Activated CD8-positive, alpha-beta memory T cell treated with anti-CD3 and anti-CD28 coated beads, Interleukin-2, amount 50 U/mL, for 24 hours (primary cell): Measurements from ENCODE around the gene RUNX2.

Experiments
- DNase-seq: peaks from one replicate; pipeline ENCODE4 v3.0.0-alpha.2; 2020; ENCODE audit errors: extremely low read depth

Gene RUNX2

DNA sequence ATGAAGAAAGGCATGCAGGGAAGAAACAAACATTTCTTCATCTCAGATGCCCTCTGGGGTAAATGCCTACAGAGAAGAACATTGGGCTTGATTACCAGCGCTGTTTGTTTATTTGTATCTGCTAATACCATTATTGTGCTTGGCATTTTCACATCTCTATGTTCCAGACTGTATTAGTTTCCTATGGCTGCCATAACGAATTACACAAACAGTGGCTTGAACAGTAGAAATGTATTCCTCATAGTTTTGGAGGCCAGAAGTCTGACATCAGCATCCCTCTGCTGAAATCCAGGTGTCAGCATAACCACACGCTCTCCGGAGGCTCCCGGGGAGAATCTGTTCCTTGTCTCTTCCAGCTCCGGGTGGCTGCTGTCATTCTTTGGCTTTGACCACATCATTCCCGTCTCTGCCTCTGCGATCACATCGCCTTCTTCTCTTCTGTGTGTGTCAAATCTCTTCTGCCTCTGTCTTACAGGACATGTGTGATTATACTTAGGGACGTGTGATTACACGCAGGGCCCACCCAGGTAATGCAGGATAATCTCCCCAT lies 291.2 kb downstream of the RUNX2 start:
- DNase-seq: no peak

DNA sequence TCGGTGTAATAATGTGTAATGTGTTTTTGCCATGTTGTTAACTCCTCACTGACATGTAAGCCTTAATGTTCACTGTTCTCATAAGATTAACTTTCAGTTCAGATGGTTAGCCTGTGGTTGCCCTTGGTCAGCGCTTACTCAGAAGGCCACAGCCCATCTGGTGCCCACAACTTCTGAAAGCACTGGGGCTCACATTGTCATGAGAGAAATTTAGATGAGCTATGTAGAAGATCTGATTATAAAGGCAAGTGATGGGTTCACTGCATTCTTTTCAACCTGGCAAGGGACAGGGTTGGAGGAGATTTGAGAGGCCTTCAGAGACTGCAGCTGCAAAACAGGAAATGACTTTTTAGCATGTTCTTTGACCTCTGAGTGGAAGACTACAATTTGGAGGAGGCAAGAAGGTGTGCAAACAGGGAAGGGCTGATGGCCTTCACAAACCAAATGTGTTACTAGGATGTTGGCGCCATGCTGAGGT lies 291.9 kb downstream of the RUNX2 start:
- no peak for DNase-seq

DNA sequence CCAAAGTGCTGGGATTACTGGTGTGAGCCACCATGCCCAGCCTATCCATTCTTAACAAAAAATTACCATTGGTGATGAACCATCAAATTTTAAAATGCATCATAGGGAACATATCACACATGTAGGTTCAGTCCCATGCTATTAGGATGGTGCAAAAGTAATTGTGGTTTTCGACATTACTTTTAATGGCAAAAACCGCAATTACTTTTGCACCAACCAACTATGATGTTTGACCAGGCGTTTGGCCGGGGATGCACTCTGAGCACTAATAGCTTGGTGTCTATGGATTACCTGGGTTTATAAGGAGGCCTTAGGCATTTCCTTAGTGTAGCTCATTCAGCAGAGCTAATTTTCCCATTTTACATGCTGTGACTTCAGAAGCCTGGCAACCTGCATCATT lies 296.1 kb downstream of the RUNX2 start:
- no peak for DNase-seq

DNA sequence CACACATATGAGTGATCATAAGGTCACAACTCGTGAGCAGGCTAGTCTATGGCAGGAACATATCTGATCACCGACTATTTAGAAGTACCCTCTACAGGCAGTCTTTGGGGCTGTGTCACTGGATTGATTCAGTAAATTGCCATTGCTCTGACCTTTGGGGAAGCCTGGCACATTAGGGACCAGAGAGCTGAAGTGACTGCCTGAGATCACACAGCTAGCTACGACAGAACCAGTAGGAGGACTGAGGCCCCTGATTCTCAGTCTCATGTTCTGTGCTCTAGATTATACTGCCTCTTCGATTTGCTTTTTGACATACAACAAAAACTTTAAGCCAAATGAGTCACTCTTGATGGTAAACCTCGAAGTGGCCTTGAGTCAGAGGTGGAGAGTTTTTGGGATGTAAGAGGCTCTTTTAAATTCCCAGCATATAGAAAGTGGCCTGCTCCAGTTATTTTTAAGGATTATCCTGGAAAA lies 297.1 kb downstream of the RUNX2 start:
- no peak for DNase-seq

DNA sequence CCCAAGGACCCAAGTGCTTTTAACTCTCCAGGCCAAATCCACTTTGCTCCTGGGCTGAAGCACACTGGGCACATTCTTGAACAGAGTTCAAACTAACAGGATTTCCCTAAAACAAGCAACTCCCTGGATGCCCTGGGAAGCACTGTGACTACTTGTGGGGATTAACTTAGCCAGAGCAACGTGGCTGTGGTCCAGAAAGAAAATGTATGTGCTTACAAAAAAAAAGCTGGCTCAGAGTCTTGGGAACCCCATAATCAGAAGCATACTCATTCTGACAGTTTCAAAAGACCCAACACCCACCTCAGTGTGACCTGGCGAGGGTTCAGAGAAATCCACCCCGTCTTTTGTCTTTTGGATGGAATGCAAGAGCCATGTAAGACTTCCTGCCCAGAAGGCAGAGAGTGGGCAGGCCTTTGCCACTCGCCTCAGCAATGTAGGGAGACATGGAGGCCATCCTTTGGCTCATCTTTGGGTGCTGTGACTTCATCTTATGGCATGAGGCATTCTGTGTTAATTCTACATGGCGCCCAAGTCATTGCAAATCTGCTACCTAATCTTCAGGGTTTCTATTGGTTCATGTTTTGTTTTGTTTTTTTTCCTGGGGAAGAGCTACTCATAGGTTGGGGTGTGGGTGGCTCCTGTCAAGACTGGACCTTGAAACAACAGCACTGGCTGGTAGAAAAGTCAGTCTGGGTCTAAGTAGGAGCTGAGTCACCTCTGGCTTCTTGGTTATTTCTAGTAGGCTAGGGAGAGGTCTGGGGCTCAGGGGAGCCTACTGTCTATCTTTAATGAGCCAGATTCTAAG lies 298.2 kb downstream of the RUNX2 start:
- DNase-seq: no peak

DNA sequence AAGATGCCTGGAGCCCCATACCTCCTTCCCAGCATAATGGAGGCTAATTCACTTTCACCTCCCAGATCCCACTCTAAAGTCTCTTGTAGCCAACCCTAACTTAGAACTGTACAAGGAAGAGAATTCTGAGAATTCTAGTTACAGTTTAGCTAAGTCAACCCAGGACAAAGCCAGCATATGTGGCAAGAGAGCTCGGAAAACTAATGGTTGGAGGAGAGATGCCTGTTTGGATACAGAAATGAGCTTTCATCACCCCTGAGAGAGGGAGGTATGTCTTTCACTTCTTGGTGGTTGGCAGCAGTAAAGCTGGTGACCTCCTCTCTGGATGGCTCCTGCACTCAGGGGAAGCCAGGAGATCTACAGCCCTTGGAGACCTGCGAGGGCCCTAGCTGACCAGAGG lies 302.2 kb downstream of the RUNX2 start:
- no peak for DNase-seq

DNA sequence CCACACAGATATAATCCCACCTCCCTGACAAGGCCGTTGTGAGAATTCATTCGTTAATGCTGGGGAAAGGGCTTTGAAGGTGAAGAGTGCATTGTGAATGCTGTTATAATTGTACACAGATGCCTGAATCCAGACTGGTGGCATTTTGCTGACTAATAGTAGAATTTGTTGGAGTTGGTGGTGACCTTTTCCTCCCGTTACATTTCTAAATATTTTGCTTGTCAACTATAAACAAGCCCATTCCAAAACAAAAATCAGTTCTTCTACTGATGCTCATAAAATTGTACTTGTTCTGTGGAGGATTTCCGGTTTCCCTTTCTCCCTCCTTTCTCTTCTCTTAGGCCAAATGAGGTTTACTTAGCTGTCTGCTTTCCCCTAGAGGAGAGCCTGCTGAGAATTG lies 302.7 kb downstream of the RUNX2 start:
- DNase-seq: no peak

DNA sequence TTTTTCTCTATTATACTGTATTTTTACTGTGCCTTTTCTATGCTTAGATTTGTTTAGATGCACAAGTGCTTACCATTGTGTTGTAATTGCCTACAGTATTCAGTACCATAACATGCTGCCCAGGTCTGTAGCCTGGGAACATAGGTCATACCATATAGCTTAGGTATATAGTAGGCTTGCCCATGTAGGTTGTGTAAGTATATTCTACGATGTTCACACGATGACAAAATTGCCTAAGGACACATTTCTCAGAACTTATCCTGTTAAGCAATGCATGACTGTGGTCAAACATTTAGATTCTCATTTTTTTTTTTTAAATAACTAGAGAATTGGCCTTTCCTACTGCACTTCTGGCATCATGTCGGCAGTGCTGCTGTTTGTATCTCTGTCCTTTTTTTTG lies 303.3 kb downstream of the RUNX2 start:
- DNase-seq: no peak

DNA sequence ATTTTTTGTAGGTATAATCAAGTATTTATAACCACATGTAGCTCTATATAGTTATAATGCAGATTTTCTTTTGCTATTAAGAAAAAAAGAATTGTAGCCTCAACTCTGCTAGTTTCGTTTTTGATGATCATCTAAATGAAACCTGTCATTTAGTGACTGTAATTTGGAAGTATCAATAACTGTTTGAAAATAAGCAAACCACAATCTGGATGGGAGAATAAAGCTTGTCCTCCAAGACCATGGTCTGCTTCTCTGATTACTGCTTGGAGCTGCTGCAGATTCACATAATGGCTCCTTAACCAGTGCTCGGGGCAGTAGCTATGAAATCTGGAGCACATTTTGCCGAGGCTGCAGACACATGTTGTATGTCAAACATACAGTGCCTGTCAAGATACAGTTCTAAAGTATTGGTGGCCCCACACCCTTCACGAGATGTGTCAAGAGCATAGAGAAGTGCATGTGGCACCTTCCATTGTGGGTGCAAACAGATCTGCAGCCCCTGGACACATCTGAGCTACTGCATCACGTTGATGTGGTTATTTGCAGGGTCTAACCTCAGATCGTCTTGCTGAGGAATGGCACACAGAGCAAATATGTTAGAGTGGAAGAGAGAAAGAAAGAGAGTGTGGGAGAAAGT lies 305.3 kb downstream of the RUNX2 start:
- DNase-seq: no peak

DNA sequence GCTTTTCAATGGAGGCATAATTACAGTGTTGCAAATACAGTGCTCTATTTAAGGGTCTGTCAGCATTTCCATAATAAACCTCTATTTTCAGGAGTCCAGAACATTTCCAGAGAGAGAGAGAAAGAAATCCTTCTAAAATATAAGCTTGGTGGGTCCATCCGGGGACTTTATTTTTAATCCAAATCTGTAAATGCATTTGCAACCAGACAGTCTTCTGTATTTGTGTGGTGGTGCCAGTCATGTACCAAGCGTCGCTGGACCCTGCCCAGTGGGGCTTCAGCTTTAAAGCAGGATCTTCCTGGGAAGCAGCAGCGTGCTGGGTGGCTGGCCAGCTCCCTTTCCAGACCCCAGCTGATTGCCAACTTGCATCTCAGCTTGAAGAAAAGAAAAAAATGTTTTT lies 306.1 kb downstream of the RUNX2 start:
- no peak for DNase-seq

DNA sequence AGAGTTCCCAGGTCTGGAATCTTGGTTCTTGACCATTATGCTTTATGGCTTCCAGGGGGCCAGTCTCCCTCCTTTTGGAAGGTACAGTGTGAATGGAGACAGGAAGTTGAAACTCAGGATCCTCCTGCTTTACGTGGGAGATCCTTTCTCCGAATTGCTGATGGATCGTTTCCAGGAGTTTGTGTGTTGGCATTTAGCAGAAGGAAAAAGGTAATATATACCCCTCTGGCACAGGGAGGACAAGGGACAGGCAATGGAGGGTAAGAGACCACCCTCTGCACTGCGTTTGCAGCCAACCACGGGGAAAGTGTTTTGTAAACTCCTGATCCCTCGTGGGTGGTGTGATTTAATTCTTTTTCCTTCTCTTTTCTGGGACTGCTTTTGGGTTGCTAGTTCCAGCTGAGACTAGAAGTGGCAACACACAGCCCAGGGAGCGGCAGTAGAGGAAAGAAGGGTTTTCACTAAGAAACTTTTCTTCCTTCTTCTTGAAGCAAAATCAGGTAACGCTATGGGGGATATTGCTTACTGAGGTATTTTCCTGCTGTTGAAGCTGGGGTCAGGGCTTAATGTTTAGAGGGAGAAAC lies 307.2 kb downstream of the RUNX2 start:
- no peak for DNase-seq

DNA sequence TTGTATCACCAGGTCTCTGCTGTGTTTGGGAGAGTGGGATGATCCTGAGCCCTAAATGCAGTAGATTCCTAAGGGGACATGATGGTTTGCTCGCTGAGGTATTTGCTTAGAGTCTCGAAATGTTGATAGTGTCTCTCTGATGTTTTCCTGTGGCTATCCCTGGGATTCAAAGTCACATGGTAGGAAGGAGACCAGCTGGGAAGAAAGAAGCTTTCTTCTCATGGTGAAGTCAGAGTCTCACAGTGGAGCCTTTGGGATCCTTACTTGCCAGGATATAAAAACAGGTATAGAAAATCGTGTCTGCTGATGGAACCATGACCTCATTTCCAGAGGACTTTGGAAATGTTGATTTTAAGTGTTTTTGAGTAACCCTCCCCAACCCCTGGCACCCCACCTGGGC lies 308.9 kb downstream of the RUNX2 start:
- DNase-seq: no peak

DNA sequence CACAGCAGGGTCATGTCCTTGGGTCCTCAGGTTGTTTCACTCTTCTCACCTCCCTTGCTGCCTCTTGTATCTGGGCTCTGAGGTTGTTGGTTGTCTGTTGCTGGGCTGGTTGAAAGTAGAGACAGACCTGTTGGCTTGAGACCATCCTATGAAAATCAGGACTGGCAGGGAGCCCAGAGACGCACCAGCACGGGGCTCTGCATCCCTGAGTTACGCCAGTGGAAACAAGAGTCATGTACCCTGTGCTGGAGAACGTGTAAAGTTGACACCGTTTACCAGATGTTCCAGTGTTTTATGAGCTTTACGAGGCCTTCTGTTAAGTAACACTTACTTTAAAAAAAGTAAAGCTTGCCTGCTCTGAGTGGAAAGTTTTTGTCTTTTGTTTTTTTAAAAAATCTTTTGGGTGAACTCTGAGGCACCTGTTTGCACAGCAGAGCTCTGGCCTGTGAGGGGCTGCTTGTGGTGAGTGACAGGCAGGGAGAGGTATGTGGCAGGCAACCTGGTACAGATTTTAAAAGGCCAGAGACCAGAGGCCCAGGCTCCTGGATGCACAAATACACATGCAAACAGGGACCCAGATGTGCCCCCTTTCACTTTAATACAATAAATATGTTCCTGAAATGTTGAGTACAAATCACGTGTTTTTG lies 309.6 kb downstream of the RUNX2 start:
- no peak for DNase-seq

DNA sequence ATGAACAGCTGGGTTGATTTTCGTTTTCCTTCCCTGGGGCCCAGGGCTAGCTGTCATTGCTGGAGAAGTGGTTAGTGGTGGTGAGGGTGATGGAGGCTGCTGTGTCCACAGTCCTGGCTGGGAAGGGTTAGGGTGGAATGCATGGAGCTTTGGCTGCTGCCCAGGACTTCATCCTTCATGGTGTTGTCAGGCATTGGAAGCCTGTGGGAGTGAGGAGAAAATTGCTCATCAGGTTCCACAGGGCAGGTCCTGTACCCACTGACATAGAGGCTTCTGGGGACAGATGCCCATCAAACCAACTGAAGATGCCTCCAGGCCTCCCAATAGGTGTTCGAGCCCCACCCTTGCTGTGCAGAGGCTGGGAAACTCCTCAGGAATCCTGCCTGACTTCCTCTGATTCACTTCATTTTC lies 312.0 kb downstream of the RUNX2 start:
- no peak for DNase-seq

DNA sequence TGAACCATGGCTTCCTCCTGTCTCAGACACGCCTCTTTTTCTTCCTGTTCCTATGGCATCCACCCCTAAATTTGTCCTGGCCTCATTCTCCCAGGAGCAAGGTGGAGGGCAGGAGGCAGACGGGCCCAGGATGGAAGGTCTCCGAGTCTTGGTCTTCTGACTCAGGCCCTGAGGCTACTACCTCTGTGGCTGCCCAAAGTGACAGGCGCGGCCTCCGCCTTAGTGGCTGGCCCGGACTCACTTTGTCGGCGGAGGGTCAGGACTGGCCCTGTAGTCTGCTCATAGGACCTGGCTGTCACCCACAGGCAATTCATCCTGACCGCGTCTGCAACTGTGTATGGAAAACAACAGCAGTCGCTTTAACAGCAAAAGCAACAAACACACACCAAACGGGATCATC lies 312.7 kb downstream of the RUNX2 start:
- DNase-seq: no peak

DNA sequence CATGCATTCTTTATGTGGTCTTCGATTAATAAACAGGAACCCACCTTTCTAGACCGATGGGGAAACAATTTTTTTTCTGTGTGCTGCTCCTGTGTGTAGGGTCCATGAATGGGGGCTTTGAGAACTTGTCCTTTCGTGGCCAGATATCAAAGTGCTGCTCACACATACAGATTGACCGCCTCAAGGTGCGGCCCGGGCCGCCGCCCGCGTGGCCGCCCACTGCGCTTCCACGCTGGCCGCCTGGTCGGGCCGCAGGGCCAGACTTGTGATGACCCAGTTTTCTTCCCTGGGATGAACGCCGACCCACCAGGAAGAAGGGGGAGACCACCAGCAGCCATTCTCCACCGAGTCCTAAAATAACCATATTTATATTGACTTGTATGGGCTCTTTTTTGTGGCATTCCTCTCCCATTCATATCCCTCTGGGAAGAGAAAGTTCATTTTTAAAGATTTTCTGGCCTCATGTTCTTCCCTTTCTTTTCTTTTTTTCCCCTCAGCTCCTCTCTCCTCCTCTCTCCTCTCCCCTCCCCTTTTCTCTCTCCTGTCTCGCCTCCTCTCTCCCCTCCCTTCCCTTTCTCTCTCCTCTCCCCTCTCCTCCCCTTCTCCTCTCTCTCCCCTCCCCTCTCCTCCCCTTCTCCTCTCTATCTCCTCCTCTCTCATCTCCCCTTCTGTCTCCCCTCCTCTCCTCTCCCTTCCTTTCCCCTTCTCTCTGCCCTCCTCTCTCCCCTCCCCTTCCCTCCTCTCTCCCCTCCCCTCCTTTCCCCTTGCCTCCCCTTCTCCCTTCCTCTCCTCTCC lies 314.4 kb downstream of the RUNX2 start:
- DNase-seq: no peak

DNA sequence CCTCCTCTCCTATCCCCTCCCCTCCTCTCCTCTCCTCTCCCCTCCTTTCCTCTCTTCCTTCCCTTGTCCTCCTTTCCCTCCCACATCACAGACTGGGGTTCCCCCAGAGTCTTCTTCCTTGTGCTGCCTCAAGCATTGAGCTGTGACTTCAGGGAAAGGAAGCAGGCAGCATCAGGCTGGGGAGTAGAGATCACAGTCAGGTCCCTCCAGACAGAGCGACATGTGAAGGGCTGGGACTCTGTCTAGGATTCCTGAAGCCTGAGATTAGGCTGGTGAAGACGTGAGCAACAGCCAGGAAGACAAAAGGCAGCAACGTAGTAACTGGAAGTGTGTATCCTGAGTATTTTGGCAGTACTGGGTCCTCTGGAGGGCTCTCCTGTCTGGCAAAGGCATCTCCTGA lies 315.0 kb downstream of the RUNX2 start:
- DNase-seq: no peak

DNA sequence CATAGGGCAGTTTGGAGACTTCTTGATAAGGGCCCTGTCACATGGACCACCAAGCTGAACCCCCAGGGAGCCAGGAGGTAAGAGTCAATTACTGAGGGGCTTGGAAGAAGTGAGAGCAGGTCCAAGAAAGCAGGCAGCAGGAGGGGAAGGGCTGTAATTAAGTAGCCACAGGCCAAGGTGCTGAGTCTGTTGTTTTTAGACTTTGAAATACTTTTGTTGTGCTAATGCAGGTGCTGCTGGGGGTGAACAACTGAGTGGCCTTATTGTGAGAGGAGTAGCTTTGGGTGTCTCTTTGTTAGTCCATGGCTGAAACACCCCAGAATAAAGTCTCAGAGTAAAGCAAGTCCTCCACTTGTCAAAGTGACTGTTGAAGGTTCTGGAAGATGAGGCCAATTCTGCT lies 316.6 kb downstream of the RUNX2 start:
- DNase-seq: no peak

DNA sequence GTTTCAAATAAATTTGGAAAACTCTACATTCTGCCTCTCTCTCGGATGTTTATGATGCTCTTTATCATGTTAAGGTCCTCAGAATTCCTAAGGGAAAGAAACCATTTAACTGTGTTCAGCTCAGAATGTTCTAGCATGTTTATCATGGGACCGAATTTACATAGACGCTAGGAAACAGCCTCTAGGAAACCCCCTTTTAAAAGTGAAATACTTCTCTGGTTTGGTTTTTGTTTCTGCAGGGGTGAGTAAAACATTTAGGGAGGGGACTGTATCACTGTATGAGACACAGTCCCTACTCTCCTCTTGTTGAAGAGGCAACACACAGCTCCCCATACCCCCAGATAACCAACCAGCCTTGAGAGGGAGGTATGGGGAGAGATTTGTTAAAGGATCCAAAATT lies 317.2 kb downstream of the RUNX2 start:
- no peak for DNase-seq

DNA sequence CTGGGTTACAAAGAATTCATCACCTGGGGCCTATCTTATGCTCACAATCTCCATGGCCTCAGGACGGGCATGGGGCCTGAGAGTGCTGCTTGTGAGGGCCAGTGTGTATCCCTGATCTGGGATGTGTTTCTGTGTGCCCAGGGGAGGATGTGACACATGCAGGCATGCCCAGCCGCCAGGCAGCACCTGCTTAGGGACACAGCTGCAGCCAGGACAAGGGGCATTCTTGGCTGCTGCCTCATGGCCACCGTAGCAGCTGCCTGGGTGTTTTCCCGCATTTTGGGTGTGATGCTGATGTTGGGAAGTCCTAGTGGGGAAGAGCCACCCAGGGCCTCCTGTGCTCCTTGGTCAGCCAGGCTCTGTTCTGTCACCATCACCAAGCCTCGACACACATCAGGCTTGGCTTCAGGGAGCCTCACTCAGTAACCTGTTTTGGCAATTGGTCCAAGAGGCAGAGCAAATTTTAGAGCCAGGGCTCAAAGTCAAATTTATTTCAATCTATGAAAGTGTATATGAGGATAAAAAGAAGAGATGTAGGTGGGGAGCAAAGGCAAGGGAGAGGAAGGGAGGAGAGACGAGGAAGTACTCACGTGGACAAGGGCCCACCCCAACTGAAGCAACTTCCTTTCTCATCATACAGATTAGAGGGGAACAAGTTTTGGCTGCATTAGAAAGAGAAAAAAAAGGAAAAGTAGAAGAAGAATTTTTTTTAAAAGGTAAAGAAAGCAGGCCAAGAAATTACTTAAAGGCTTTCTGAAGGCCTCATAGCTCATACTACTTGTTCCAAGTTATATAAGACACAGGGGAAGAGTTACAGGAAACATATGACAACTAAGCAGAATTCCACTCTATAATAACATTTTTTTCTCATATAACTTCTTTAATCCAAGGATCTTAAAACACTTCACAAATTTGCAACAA lies 319.5 kb downstream of the RUNX2 start:
- DNase-seq: no peak
